Ovary (tissue), 3 donors: ENCODE measurements around the gene RGL3.
"Not testable (repeated sequence)": the region's sequence is repeated elsewhere in the genome, so short reads cannot be mapped to it uniquely, and the experiment has no call there.

Experiments used
- CTCF ChIP-seq, 3 donors: fragments of 450-650 bp in 2 of 3; fragments of 200-600 bp in 1 of 3; IDR thresholded peaks; one replicate each; pipeline versions ENCODE4 v1.5.1 to v1.8.0; 2016 to 2022; ENCODE audit warnings: antibody characterized with exemption in 3 of 3, mild to moderate bottlenecking in 1 of 3
- POLR2A ChIP-seq: fragments of 450-650 bp; IDR thresholded peaks from one replicate; pipeline ENCODE4 v1.6.1; 2017; ENCODE audit warnings: antibody characterized with exemption, mild to moderate bottlenecking, moderate library complexity
- donor health status: DM: no; HTN: no; CAD: no.

- TF ChIP-seq POLR2A; CTCF (IDR thresholded peaks at IDR 0.05): not testable (repeated sequence)
These were observed 65.0 kb downstream of the RGL3 start for GRCh38 chr19:11354102-11354501.
